NCI-H748 treated with DMSO at 0.1 percent for 48 hours (cell line): ENCODE measurements around the gene AHCTF1.

Source experiments
- DNase-seq: peaks from one replicate; lab custom pipeline; 2025; lab: John Stamatoyannopoulos, UW

The AHCTF1 gene, protein sequence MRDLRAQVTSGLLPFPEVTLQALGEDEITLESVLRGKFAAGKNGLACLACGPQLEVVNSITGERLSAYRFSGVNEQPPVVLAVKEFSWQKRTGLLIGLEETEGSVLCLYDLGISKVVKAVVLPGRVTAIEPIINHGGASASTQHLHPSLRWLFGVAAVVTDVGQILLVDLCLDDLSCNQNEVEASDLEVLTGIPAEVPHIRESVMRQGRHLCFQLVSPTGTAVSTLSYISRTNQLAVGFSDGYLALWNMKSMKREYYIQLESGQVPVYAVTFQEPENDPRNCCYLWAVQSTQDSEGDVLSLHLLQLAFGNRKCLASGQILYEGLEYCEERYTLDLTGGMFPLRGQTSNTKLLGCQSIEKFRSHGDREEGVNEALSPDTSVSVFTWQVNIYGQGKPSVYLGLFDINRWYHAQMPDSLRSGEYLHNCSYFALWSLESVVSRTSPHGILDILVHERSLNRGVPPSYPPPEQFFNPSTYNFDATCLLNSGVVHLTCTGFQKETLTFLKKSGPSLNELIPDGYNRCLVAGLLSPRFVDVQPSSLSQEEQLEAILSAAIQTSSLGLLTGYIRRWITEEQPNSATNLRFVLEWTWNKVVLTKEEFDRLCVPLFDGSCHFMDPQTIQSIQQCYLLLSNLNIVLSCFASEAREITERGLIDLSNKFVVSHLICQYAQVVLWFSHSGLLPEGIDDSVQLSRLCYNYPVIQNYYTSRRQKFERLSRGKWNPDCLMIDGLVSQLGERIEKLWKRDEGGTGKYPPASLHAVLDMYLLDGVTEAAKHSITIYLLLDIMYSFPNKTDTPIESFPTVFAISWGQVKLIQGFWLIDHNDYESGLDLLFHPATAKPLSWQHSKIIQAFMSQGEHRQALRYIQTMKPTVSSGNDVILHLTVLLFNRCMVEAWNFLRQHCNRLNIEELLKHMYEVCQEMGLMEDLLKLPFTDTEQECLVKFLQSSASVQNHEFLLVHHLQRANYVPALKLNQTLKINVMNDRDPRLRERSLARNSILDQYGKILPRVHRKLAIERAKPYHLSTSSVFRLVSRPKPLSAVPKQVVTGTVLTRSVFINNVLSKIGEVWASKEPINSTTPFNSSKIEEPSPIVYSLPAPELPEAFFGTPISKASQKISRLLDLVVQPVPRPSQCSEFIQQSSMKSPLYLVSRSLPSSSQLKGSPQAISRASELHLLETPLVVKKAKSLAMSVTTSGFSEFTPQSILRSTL (N-terminal part only)

DNA sequence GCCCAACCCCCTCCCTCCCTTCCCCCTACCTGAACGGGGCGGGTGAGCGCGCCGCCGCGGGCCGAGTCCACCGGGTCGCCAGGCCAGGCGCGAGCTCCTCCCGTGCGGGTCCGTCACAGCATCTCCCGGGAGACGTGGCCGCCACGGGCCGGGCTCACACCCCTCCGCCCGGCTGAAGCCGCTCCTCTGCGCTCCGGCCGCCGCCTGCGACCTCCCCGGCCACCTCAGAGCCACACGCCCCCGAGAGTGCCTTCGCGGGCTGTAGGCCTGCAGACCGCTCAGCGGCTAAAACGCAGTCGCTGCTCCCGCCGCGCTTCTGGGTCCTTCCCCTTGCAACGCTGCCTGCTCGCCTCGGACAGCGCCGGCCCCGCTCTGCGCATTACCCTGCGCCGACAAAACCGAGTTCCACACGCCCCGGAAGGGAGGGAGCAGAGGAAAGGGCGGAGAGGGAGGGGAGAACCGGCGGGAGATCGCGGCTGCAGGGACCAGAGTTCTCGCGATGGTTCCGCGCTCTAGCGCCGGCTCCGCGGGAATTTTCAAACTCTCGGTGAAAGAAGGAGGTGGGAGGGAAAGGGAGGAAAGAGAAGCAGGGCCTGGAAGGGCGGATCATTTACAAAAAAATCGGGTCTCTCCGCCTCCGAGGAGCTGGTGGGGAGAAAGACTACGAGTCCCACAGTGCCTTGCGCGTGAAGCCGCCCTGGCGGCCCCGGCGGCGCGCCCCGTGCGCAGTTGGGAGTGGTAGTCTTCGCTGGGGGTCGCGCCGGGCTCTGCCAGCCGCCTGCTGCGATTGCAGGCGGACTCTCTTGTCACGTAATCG, at the start of gene AHCTF1:
AHCTF1 (minus strand) TSS at position 400 of the 817 bp plus-strand sequence. CDS start 13,578 bp downstream, outside the sequence.
- peak; percentile 90 for DNase-seq

- no peak for DNase-seq
Measured at GRCh38 chr1:246978785-246979184, 47.0 kb upstream of the AHCTF1 start.

GRCh38 chr1:246978281-246978680, 46.5 kb upstream of the AHCTF1 start:
- DNase-seq: no peak

DNA sequence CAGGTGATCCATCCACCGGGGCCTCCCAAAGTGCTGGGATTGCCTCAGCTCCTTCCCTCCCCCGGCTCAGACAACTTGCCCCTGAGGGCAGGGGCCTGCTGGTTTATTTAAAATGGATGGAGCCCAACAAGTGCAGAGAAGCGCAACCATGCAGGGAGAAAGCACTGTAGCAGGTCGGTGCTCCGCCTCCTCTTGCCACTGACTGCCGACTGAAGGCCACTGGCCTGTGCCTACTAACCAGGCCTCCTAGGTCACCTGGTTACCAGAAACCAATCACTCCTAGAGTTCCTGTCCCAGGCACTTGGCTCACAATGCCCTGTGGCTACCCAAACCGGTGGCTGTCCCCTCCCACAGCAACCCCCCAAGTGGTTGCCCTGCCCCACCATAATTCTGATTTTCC, 40.2 kb upstream of the AHCTF1 start:
- no peak for DNase-seq

DNA sequence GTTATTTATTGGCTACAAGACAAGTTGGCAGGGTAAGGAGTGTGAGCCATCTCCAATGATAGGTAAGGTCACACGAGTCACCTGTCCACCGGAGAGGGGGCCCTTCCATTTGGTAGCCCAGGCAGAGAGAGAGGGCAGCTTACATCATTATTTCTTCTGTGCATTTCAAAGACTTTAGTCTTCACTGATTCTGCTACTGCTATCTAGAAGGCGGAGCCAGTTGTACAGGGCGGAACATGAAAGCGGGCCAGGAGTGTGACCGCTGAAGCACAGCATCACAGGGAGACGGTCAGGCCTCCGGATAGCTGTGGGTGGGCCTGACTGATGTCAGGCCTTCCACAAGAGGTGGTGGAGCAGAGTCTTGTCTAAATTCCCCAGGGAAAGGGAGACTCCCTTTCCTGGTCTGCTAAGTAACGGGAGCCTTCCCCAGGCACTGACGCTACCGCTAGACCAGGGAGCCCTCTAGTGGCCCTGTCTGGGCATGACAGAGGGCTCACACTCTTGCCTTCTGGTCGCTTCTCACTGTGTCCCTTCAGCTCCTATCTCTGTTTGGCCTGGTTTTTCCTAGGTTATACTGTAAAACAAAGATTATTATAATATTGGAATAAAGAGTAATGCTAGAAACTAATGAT, 39.5 kb upstream of the AHCTF1 start:
- peak; percentile 21 for DNase-seq

DNA sequence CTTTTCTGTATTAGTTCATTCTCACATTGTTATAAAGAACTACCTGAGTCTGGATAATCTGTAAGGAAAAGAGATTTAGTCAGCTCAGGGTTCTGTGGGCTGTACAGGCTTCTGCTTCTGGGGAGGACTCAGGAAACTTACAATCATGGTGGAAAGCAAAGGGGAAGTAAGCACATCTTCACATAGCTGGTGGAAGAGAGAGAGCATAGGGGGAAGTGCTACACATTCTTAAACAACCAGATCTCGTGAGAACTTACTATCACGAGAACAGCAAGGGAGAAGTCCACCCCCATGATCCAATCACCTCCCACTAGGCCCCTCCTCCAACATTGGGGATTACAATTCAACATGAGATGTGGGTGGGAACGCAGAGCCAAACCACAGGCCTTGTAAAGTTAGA, 37.9 kb upstream of the AHCTF1 start:
- no peak for DNase-seq

- DNase-seq: no peak
Measured at GRCh38 chr1:246966502-246966901, 34.8 kb upstream of the AHCTF1 start.

GRCh38 chr1:246959944-246960693, 28.4 kb upstream of the AHCTF1 start:
- DNase-seq: no peak

GRCh38 chr1:246954126-246954525, 22.4 kb upstream of the AHCTF1 start:
- DNase-seq: no peak

GRCh38 chr1:246951413-246951812, 19.7 kb upstream of the AHCTF1 start:
- DNase-seq: no peak

GRCh38 chr1:246949956-246950355, 18.2 kb upstream of the AHCTF1 start:
- DNase-seq: no peak

GRCh38 chr1:246947255-246947654, 15.5 kb upstream of the AHCTF1 start:
- no peak for DNase-seq

GRCh38 chr1:246946366-246946765, 14.6 kb upstream of the AHCTF1 start:
- no peak for DNase-seq

- no peak for DNase-seq
Measured at GRCh38 chr1:246934765-246935164, 3.0 kb upstream of the AHCTF1 start.

DNA sequence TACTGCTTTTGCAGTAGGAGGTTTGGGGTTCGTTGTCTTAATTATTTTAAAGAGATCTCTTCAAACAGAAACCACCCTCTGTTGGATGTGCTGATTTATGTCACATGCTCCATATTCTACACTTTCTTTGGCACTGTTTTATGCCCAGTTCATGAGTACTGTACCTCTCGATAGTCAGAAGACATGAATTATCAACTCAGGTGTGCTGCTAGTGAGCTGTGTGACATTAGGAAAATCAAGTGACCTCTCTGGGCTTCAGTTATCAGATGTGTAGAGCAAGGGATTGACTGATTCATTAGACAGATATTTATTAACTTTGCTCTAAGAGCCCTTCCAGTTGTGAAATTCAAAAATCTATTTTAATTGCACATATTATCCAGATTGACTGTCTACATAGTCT, 2.1 kb upstream of the AHCTF1 start:
- no peak for DNase-seq

- DNase-seq: no peak
Measured at GRCh38 chr1:246932366-246932700, 585 bp upstream of the AHCTF1 start.

- no peak for DNase-seq
Measured at GRCh38 chr1:246930830-246931548, 759 bp downstream of the AHCTF1 start.

GRCh38 chr1:246925997-246926626, 5.6 kb downstream of the AHCTF1 start:
- DNase-seq: no peak

DNA sequence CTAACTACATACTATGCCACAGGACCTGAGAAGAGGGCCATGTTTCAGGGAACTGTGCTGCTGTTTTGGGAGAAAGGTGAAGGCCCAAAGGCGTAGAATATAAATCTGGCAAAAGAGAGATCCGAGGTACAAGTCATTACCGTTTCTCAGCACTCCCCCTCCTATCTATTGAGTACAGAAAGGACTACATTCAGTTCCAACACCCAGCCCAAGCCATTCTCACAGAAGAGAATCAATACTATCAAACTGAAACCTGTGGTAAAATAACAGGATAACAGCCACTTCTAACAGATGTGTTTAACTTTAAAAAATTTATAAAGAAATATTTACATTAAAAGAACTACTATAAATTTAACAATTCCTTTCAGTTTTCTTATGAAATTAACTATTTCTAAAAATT, 7.8 kb downstream of the AHCTF1 start:
- no peak for DNase-seq
